CD1c-positive myeloid dendritic cell (primary cell): Measurements from ENCODE around the gene DOP1A.
A peak's percentile ranks its signal among the peaks of the same experiment; 100 is the strongest.
"Not testable (repeated sequence)": the region's sequence is repeated elsewhere in the genome, so short reads cannot be mapped to it uniquely, and the experiment has no call there.

ENCODE experiments used
- DNase-seq: peaks from one replicate; pipeline ENCODE4 v3.0.0-alpha.2; 2016; ENCODE audit errors: extremely low spot score

DOP1A gene

GRCh38 chr6:83153883-83154521 is 86.5 kb downstream of the DOP1A start:
- no peak for DNase-seq

- no peak for DNase-seq
Observed at GRCh38 chr6:83155794-83156193, 88.3 kb downstream of the DOP1A start.

DNA sequence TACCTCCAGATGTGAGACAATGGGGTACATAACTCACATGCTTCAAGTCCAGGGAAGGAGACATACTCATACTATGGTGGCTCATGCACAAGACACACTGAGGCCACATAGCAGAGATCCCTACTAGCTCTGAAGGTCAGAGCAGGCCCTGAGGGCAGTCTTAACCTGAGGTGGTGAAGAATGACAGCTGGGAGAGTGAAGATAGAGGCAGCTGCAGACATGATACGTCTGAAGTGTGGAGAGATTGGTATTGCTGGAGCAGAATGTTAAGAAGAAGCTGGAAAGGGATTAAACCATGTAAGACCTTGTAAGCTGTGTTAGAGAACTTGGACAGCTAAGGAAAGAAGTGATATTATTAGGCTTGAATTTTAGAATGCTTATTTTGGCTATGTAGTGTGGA is 92.7 kb downstream of the DOP1A start:
- no peak for DNase-seq

GRCh38 chr6:83167726-83168278 is 100.3 kb downstream of the DOP1A start:
- DNase-seq, result no peak

- DNase-seq, result no peak
Observed at GRCh38 chr6:83168556-83168955, 101.1 kb downstream of the DOP1A start.

DNA sequence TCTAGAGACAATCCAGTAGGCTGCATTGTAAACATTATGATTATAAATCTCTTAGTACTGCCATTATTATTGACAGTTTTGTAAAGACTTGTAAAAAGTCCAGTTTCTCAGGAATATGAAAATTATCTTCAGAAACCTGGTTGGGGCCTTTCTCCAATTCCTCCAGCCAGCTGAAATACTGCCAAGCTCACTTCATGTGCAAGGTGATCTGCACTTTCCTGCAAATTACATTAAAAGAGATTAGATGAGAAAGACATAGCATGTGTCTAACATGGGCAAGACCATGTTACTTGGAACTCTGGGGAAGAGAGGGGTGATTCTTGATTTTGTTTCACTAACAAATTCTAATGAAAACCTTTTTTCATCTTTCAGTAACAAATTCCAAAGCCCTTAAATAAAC is 101.6 kb downstream of the DOP1A start:
- no peak for DNase-seq

- DNase-seq, result no peak
Observed at GRCh38 chr6:83169511-83169910, 102.0 kb downstream of the DOP1A start.

DNA sequence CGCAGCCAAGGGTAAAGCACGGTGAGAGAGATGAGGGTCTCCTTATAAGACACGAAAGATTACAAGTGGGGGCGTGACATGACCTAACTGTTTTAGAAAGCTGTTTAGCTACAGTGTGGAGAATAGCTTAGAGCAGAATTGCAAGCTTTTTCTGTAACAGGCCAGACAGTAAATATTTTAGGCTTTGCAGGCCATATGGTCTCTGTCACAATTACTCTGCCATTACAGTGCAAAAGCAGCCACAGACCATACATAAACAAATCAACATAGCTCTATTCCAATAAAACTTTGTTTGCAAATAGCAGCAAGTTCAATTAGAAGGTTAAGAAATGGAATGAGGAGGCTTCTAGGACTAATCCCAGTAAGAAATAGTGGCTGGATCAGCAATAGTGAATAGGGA is 108.8 kb downstream of the DOP1A start:
- DNase-seq, result no peak

- no peak for DNase-seq
Observed at GRCh38 chr6:83180426-83180950, 113.0 kb downstream of the DOP1A start.

GRCh38 chr6:83182114-83182513 is 114.6 kb downstream of the DOP1A start:
- DNase-seq, result no peak

DNA sequence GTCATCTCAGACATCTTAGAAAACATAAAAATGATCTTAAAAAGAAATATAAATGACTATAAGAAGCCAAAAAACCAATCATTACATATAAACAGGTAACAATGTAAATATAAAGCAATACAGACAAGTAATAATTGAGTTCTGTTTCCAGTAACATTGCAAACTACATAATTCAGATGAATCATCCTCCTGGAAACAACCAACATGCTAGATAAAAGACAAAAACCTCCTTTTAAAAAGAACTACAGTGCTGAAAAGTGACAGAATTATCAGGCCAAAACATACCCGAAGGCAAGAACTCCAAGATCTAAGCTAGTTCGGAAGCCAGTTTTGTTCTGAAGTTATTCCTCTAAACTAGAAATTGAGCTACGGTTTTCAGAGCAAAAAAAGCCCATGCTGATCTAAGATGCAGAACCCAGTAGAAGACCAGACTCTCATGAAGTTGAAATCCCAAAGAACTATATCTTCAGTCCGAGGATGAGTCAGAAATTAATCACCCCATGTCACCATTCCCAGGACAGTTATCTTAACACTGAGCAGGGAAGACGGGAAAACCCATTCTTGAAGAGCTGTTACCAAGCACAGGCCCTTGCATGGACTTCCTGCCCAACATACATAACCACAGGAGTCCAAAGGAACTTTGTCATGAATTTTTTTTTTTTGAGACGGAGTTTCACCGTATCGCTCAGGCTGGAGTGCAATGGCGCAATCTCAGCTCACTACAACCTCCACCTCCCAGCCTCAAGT is 115.8 kb downstream of the DOP1A start:
- no peak for DNase-seq

DNA sequence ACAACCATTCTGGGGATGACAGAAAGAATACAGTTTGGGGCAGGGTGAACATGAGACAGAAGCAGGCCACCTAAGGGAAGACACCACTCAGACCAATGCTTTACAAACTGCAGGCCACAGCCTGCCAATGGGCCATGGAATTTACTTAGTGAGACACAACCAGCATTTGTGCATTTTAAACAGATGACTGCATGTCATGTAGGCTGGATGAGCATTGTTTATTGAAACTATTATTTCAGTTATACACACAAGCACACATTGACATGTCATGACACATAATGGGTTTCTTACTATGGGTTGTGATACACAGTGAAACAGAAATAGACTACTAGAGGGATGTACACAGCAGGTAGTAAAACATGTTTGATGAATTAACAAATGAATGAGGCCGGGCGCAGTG is 117.6 kb downstream of the DOP1A start:
- no peak for DNase-seq

- DNase-seq, result no peak
Observed at GRCh38 chr6:83188501-83188900, 121.0 kb downstream of the DOP1A start.

DNA sequence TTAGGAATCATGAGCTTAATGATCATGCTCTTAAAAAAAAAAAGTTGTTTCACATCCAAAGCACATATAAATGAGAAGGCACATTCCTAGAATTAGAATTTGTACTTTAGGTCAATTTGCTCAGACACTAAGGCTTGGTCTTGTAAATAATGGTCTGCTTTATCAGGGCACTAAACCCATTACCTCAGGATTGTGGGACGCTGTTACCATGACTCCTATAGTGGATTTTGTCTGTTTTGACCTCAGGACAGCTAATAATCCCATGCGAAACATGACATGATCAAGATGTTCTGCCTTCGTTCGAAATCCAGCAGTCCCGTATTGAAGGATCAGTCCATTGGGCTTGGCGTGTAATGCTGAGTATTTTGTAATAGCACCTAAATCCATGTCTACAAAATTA is 123.2 kb downstream of the DOP1A start:
- DNase-seq, result no peak

GRCh38 chr6:83191974-83192373 is 124.5 kb downstream of the DOP1A start:
- DNase-seq, result not testable (repeated sequence)

DNA sequence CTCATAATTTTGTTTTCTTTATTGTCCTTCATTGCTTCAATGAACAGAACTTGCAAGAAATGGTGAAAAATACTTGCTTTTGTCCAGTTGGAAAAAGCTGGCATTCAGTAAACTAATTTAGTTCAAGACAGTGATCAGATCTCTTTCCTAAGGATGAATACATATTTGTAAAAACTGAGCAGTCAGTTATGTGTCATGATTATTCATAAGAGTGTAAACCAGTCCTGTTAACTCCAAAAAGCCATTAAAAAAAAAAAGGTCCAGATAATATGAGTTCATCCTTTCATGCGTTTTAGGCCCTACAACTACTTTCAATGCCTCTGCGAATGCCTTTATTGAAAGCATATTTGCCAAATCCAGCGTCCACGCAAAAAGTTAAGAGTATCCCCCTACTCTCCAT is 125.0 kb downstream of the DOP1A start:
- DNase-seq, result no peak

DNA sequence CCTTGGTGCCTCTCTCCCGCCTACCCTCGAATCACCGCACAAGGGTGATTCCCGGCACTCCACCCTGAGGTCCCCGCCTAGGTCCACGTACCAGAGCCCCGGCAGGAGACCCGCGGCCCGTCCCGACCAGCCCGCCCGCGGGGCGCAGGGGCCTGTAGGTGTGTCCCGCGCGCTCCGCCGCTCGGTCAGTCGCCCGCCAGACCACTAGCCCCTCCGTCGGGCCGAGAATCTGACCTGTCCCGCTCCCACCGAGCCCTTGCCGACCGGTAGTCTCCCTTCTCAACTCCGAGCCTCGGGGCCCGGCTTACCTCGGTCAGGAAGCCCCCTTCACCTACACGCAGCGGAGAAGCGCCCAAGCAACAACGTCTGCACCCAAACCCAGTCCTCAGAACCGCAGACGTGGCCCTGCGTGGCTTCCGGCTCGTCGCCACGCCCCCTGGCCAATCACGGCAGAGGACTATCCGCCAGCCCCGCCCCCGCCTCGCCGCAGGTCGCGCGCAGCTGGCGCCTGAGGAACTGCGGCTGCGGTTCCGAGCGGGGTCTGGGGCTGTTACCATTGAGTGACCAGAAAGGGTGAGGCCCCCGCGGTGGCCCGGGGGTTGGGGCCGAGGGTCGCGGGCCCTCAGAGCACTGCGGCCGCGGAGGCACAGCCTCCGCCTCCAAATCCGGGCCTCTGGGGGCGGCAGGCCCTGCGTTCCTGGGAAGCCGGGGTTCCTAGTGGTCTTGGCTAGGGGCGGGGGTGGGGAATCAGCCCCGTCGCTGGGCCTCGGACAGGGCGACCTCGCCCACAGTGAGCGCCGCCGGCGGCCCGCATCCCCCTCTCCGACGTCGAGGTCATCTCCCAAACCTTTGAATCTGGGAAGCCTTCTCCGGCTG is 125.6 kb downstream of the DOP1A start, which contains the start of the genes PGM3 and RWDD2A:
Gene PGM3 (minus strand): TSS at position 395 of the 876 bp plus-strand sequence. CDS start 2,253 bp downstream, outside the sequence.
Gene RWDD2A (plus strand): TSS at position 487 of the 876 bp plus-strand sequence. CDS start 1,095 bp downstream, outside the sequence.
- DNase-seq, result peak; percentile 96

DNA sequence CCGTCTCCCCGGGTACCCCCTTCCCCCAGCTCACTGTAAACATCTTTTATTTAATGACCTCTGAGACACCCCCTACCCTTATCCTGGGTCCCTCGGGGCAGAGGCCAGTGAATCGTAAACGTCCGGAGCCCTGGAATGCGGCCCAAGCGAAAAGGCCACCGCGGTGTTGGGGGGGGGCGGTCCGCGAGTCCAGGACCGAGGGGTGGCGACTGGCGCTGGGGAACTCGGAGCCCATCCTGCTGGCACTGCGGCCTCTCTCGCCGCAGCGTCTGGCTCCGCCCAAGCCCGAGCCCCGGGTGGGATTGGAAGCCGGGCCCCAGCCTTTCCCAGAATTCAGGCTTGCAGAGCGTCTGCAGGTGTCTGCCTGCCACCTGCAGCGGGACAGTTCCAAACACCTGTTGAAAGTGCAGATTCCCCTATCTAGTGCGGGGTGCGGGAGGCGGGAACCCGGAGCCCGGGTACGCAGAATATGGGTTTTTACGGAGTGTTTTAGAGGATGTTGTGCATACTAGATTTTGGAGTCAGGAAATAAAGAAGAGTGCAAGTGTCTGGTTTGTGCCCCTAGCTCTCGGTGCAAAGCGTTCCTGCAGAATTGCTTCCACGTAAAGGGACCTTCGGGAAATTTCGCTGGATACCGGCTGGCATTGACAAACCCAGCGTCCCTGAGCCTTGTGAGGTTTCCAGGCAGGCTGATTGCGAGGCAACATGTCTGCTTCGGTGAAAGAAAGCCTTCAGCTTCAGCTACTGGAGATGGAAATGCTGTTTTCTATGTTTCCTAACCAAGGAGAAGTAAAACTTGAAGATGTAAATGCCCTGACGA is 126.5 kb downstream of the DOP1A start:
- DNase-seq, result peak; percentile 27

GRCh38 chr6:83198486-83199172 is 131.2 kb downstream of the DOP1A start:
- no peak for DNase-seq

DNA sequence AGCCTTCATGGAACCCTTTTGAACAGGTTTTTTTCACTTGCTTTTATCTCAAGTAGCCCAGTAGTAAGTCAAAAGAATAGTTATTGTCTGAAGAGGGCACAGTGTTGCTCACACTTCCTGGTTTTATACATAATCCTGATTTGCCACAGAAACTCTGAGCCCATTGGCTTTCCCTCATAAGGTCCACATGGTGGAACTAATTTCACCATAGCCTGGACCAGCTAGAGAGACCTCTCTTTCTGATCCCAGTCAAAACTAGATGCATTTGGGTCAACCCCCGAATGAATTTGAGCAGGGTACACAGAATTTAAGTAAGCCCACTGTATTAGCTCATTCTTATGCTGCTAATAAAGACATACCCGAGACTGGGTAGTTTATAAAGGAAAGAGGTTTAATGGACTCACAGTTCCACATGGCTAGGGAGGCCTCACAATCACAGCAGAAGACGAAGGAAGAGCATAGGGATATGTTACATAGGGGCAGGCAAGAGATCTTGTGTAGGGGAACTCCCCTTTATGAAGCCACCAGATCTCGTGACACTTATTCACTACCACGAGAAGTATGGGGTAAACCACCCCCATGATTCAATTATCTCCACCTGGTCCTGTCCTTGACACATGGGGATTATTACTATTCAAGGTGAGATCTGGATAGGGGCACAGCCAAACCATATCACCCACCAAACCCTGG is 131.8 kb downstream of the DOP1A start:
- DNase-seq, result no peak
